ENCODE results near the gene TSSC4.

The TSSC4 gene

GRCh38 chr11:2368178-2368850 is 32.2 kb upstream of the TSSC4 start:
- ChIA-PET CTCF (interaction anchor here (1.2 kb wide), 1 partner anchor 23 kb away, joined by 3 read pairs; no protein-coding TSS in a partner anchor), POLR2A (ENCODE audit: low non-redundant PET) (no interaction called here)
- no peak overlapping the region for H3K27ac ChIP-seq
- DNase-seq (ENCODE audit: low spot score): no peak
- no peak for TF ChIP-seq CTCF (conservative IDR thresholded peaks at IDR 0.05; ENCODE audit: low read depth)

GRCh38 chr11:2368851-2369180 is 31.7 kb upstream of the TSSC4 start:
- DNase-seq (ENCODE audit: low spot score): no peak
- CTCF ChIA-PET: interaction anchor here (0.7 kb wide), 1 partner anchor 182 kb away, joined by 3 read pairs; no protein-coding TSS in a partner anchor
- POLR2A ChIA-PET (ENCODE audit: low non-redundant PET): no interaction called here
- no peak for TF ChIP-seq CTCF (conservative IDR thresholded peaks at IDR 0.05; ENCODE audit: low read depth)
- no peak overlapping the region for H3K27ac ChIP-seq

GRCh38 chr11:2369320-2369719 is 31.2 kb upstream of the TSSC4 start:
- CTCF ChIA-PET: interaction anchor here (0.7 kb wide), 1 partner anchor 183 kb away, joined by 3 read pairs; no protein-coding TSS in a partner anchor
- no peak overlapping the region for H3K27ac ChIP-seq
- no peak for TF ChIP-seq CTCF (conservative IDR thresholded peaks at IDR 0.05; ENCODE audit: low read depth)
- no peak for DNase-seq (ENCODE audit: low spot score)
- POLR2A ChIA-PET (ENCODE audit: low non-redundant PET): no interaction called here

GRCh38 chr11:2369896-2370295 is 30.7 kb upstream of the TSSC4 start:
- ChIA-PET CTCF (no interaction called here), POLR2A (ENCODE audit: low non-redundant PET) (no interaction called here)
- no peak for DNase-seq (ENCODE audit: low spot score)
- no peak overlapping the region for H3K27ac ChIP-seq
- no peak for TF ChIP-seq CTCF (conservative IDR thresholded peaks at IDR 0.05; ENCODE audit: low read depth)

GRCh38 chr11:2374456-2375201 is 25.9 kb upstream of the TSSC4 start:
- ChIA-PET POLR2A (ENCODE audit: low non-redundant PET) (no interaction called here), CTCF (interaction anchor here (0.5 kb wide), 1 partner anchor 12 kb away, joined by 3 read pairs; no protein-coding TSS in a partner anchor)
- TF ChIP-seq CTCF (conservative IDR thresholded peaks at IDR 0.05; ENCODE audit: low read depth): no peak
- no peak overlapping the region; the same call in 1 of the 2 replicates for H3K27ac ChIP-seq
- DNase-seq (ENCODE audit: low spot score): no peak

- ChIA-PET POLR2A (ENCODE audit: low non-redundant PET) (no interaction called here), CTCF (interaction anchor here (0.5 to 1.4 kb wide), 3 partner anchors 12 to 105 kb away, joined by 3 read pairs; partner anchors contain the start of genes ASCL2 and TSSC4)
- no peak for TF ChIP-seq CTCF (conservative IDR thresholded peaks at IDR 0.05; ENCODE audit: low read depth)
These were observed 25.2 kb upstream of the TSSC4 start for GRCh38 chr11:2375341-2375853.

More at GRCh38 chr11:2375341-2375853, 25.2 kb upstream of the TSSC4 start:
- no peak overlapping the region; the same call in 1 of the 2 replicates for H3K27ac ChIP-seq
- no peak for DNase-seq (ENCODE audit: low spot score)

Measured in RWPE1 (cell line).